CD4-positive, alpha-beta T cell treated with Interleukin-17A for 1 hour (primary cell): ENCODE measurements around the gene PRKG2.

Experiments used
- DNase-seq: peaks from one replicate; pipeline ENCODE4 v3.0.0-alpha.2; 2020

PRKG2 gene

DNA sequence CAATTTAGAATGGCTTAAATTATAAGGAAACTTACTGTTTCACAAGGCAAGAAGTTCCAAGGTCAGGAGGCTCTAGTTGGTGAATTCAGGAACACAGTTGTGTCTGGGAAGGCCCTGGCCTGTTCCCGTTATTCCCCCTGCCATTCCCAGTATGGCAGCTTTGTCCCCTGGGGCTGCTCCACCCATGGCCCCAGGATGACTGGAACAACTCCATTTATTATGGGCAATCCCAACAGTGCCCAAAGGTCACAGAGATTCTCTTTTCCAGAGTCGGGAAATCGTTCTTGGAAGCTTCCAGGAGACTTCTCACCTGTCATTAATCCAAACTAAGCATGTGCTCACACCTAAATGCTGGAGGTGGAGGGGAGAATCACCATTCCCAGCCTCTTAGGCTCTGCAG is 2.8 kb upstream of the PRKG2 start:
- DNase-seq: no peak

DNA sequence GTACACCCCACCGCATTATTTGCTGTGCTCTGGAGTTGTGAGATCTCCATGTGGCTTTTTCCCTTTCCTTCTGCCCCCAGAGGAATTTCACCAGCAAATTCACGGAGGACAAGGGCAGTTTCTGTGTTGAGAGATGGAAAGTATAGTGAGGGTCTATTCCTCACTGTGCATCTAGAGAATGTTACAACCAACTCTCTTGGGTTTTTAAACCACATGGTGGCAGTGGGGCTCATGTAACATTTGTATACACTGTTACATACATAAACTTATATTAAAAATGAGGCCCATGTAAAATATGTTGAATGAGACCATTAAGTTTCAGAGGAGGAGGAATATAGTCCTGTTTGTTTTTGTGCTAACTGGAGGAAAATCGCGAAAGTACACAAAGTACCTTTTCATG is 909 bp upstream of the PRKG2 start:
- no peak for DNase-seq

DNA sequence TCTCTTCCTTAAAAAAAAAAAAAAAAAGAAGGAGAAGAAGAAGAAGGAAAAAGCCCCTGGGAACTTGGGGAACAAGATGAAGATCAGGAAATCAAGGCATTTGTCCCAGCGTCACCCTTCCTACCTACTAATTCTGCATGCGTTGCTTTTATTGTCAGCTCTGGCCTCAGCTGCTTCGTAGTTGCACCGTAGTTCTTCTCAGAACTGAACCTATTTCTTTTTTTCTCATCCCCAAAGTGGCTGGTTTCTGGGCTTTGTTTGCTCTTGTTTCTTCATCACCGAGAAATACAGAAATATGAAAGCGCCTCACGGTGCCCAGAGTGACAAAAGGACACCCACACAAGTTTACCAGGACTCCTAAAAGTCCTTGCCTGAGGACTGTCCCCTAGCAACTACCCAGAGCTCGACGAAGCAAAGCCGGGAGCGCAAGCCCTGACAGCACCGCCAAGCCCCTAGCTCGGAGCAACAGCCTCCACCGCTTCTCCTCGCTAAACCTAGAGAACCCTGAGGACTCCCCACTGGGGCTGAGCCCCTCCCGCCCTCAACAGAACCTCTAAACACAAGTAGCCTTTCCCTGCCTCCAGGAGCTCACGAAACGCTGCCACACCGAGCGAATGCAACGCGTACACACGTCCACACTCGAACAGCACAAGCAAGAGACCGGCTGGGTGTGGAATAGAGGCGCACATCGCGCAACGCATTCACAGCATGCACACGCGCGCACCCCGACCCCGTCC is 710 bp downstream of the PRKG2 start:
- no peak for DNase-seq

DNA sequence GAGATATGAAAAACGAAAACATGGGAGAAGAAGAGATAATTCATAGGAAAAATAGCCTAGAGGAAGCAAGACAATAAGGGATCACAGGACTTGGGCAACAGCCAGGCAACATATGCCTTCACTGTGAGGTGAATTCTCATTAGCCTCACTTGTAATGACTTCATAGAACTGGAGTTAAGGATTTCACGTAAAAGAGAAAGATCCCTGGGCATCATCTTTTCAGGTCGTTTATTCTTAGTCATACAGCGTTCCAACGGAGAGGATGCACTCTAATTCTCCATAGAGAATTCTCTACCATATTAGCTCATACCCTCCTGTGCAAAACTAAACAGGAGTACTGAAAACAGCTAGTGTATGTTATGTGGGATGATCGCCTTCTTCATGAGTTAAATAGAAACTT is 1.4 kb downstream of the PRKG2 start:
- DNase-seq: no peak

DNA sequence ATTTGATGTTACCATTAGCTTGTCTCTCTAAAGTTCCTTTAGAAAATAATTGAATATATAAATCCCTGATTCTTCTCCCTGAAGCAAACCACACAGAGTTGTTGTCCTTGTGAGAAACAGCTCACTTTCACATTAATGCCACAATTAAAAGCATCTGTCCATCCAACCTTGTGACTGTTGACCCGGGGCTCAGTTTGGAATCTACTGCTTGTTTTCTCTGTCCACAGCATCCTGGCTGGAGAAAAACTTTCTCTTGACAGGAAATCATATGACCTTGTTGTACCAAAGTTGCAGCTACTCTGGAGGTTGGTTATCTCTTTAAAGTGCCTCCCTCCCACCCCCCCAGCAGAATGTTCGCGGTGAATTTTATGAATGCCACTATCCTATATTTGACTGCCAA is 3.1 kb downstream of the PRKG2 start:
- no peak for DNase-seq

DNA sequence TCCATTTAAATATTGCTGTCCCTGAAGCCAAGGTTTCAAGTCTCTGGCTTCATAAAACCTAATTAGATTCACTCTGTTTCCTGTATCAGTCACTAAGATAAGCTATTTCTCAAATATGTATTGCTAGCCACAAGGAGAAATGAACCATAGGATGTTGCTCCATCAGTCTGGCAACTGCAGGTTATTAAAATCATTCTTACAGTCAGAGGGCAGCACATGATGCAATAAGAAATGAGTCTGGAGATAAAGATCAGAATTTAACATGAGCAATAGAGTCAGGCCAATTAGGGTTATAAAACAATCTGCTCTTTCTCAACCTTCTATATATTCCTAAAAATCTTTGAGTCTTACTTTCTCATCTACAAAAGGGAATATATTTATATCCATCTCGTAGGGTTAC is 7.2 kb downstream of the PRKG2 start:
- DNase-seq: no peak

DNA sequence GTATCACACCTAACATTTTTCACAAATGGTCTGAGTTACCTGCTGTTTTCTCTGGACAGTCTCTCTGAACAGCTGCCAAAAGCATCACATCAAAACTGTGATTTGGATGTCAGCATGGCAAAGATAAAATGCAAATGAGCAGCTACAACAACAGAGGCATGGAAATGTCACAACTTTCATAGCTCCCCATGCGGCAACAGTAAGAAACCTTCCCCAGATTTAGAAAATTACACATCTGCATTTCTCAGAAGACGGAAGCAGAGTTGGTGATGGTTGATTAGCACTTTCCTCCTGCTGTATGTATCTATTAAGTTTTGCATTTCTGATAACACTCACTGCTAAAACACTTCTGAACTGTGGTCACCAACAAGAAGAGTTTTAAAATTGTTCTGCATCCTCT is 9.7 kb downstream of the PRKG2 start:
- no peak for DNase-seq

DNA sequence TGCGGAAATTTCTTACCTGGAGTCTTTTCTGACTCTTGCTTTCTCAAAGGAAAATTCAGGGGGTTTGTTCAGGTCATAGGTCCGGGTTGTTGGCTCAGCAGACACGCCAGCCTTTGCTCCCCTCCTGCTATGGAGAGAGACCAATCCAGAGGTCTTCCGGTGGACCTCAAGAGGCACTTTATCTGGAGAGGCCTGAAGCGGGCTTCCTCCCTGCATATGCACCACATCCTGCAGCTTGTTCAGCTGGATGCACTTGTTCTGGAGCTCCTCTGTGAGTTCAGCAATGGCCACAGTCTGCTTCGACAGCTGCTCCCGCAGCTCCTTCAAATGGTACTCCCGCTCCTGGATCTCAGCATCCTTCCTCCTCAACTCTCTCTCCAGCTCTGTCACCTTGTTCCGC is 10.5 kb downstream of the PRKG2 start:
- no peak for DNase-seq

DNA sequence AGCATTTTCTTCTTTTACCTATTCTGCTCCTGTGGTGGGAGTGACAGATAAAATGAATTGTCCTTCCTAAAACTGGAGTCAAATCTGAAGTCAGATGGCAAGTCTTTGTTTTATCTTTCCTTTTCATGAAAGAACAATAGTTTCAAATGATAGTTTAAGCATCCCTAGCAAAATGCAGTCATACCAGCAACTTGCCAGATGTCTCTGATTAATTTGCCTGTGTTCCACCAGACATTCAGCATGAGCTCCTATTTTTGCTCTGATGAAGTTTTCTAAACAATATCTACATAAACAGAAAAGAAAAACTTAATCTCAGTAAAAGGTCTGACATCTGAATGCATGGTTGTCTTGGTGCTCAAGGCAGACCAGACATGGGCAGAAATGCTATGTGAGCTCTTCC is 15.2 kb downstream of the PRKG2 start:
- DNase-seq: no peak

DNA sequence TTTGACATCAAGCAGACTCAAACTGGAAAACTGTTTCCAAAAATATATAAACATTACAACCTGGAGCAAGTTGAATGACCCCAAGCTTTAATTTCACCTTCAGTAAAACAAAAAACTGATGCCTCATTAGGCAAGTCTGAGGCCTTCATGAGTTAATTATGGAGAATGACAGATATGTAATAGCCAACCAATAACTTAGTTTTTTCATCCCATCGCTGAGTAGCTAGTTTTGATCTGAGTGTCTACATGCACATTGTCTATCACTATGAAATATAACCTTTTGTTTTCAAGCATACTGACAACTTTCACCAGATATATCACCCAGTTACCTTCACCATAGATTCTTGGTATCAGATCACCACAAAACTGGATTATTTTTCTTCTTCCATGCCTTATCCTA is 16.4 kb downstream of the PRKG2 start:
- no peak for DNase-seq

DNA sequence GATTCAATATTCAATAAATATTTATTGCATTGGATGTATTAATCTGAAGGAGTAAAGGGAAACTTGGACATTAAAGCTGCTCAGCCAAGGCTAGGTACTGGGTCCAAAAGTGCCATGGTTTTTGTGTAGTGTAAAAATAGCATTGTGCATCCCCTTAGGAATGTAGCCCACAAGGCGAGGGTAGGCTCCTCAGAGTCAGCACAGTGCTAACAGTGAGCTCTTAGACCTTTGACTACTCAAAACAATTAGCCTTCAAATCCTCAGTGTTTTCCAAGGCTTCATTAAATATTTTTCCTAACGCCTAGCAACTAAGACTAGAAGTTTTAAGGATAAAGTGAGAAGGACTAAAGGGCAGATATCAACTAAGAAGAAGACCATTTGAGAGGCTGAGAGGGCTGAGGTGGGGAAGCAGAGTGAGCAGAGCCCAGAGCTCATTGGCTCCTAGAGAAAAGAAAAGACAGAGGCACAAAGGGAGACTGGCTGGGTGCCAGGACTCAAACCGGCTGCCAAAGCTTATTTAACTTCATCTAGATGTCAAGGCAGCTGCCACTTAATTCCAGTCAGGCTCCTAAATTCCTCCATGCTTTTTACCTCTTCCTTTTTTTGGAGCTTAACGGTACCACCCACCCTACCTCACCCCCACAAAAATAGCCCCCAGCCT is 17.0 kb downstream of the PRKG2 start:
- no peak for DNase-seq

DNA sequence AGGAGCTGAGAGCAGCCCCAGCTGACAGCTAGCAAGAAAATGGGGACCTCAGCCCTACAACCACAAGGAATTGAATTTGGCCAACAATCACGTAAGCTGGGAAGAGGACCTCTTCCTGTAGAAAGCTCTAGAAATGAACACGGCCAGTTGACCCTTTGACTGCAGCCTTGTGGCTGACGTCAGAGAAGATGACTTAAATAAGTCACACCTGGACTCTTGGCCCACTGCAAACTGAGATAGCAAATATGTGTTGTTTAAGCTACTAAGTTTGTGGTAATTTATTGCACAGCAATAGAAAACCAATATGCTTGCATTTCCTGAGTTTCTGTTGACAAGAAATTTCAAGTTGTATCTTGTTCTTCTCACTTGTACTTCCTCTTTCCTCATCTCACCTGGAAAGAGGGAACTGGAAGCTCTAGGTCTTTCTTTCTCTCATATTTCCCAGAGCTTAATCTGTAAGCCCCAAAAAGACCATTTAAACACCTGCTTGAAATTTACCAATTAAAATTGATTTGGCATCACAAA is 18.8 kb downstream of the PRKG2 start:
- no peak for DNase-seq

DNA sequence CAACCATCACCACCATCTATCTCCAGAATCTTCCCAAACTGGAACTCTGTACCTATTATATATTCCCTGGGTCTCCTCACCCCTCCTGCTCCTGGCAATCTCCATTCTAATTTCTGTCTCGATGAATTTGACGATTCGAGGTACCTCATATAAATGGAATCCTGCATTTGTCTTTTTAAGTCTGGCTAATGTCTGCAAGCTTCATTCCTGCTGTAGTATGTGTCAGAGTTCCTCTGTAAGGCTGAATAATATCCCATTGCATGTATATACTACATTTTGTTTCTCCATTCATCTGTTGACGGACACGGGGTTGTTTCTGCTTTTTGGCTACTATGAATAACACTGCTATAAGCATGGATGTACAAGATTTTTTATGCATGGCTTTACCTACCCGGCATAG is 19.5 kb downstream of the PRKG2 start:
- no peak for DNase-seq

DNA sequence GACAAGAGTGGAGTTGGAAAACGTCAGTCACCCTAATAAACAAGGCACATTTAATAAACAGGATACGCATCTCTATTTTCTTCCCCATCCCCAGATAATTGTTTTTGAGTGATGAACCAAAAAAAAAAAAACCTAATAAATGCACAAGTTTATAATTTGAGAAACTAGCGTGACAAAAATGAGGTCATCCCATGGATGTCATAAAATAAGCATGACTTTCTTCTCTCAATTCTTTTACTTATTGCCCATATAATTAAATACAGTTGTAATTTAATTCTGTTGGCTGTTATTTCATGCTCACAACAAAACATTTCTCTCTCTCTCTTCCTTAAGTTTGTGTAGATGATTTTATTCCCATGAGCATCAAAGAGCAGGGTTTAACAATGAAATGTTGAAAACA is 20.7 kb downstream of the PRKG2 start:
- DNase-seq: no peak

DNA sequence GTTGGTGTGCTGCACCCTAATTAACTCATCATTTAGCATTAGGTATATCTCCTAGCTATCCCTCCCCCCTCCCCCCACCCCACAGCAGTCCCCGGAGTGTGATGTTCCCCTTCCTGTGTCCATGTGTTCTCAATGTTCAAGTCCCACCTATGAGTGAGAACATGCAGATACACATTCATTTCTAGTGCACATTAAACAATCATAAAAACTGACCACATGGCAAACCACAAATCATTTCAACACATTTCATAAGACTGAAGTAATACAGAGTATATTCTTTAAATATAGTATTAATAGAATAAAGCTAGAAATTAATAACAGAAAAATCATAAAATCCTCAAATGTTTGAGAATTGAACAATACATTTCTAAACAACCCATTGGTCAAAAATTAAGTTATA is 34.1 kb downstream of the PRKG2 start:
- no peak for DNase-seq

DNA sequence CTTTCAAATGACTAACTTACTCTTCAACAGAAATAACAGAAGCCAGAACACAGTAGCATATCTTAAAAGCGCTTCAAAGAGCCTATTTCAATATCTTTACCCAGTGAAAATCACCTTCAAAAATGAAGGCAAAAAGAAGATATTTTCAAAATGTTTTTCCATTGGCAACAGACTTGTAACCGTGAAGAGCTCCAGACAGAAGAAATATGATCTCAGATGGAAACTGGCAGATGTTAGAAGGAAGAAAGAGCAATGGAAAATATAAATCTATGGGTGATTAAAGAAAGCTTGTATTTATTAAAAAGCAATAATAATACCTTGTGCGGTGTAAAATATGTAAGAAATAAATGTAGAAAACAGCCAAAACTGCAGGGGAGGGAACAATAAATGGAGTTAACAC is 35.7 kb downstream of the PRKG2 start:
- DNase-seq: no peak

DNA sequence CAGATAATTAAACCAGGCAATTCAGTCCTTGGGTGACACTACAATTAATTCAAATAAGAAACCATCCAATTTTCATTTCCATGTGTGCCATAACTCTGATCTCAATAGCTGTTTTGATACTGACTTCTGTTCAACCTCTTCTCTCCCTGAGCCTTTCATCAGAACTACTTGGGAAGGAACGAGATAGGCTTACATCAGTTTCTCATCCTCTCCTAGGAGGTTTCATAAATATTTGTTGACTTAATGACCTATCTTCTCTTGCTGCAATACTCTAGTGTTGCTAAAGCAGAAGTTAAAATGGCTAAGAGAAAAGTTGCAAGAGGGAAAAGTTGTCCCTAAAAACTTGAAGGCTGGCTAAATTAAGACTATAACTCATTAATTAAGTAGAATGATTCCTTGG is 41.8 kb downstream of the PRKG2 start:
- DNase-seq: no peak

DNA sequence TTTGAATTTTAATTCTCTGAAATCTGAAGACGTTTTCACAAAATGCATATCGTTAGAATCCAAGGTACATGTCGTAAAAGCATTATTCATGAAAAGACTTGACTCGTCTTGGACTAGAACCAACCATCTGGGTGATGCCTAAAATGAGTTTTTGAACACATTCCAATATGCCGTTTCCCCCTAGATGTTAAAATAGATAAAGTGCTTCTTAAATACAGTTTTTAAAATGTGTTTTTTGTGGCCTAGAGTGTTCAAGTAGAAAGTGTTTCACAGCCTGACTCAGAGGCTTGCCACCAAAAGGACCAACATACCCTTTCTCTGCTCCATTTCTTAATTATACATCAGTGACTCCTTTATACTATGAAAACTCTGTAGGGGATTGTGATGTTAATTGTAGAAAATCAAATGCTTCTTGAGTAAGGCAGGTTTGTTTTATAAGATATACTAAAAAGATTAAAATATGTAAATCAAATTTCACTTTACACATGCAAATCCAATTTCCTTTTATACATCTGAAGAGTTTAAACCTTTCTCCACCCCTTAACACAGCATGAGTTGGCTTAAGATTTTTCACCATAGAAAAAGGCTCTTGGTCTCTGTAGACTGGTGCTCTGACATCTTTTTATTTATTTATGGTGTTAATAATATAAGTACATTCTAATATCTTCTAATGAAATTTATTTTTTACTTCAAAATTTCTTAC is 48.4 kb downstream of the PRKG2 start:
- no peak for DNase-seq

DNA sequence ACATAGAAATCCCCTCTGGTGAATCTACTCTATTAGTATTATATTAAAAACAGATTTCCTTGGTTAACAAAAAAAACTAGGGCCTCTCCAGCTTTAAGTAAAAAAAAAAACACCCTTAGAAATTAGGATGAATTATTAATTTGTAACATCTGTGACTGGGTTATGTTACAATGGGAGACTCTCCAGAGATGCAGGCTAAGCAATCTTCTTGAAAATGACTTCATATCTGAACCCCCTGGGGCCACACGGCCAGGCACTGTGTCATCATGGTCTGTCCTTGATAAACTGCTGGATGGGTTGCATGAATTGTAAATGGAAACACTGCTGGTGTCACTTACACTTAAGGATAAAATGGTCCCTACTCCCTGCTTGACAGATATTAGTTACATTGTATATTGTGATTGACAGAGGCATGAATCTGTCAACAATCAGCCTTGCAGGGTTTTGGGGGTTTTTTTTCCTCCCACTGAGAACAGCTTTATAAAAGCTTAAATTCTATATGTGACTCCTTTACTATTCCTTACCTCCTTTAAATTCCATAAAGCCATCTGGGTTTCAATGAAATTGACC is 49.1 kb downstream of the PRKG2 start:
- no peak for DNase-seq

DNA sequence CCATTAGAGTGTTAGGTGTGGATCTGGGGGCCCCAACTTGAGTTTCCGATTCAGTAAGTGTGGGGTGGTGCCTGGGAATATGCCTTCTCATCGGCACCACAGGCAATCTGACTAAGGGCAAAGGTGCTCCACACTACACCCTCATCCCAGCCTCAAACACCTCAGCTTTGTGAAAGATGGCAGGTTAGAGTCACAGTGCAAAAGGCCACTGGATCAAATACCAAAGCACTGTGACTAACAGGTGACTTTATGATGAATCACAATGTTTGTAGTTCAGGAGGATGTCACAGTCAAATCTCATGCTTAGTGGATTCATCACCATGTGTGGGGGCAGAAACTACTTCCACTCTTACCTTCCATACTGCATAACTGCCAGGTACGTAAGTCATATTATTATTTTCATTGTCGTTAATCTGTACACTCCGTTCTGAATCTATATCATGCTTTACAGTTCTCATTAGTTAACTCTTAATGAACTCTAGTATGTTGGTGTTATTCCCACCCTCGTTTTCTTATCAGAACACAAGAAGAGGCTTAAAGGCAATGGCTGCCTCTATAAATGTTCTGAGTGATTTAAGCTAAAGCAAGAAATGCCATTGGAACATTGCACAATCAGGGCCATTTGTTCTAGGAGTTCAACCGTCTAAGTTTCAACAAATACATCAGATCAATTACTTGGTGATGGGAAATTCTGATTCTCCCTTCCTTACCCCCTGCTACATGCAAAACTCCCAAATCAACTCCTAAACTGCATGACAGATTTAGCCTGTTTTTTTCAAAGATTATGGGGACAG is 50.2 kb downstream of the PRKG2 start:
- DNase-seq: no peak

DNA sequence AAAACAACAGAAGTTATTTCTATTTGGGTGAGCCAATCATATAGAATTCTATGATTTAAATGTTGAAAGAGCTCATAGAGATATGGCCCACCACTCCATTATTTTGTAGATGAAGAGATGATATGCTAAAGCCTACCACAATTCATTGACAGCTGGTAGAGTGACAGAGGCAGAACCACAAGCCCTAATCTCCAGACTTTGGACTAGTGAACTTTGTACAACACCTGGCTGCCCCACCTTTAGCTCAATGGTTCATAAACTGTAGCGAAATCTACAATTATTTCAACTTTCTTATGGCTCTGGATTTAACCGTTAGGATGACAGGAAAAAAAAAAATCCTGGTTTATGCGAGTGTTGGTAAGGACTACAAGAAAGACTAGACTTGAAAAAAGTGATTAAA is 50.9 kb downstream of the PRKG2 start:
- DNase-seq: no peak

DNA sequence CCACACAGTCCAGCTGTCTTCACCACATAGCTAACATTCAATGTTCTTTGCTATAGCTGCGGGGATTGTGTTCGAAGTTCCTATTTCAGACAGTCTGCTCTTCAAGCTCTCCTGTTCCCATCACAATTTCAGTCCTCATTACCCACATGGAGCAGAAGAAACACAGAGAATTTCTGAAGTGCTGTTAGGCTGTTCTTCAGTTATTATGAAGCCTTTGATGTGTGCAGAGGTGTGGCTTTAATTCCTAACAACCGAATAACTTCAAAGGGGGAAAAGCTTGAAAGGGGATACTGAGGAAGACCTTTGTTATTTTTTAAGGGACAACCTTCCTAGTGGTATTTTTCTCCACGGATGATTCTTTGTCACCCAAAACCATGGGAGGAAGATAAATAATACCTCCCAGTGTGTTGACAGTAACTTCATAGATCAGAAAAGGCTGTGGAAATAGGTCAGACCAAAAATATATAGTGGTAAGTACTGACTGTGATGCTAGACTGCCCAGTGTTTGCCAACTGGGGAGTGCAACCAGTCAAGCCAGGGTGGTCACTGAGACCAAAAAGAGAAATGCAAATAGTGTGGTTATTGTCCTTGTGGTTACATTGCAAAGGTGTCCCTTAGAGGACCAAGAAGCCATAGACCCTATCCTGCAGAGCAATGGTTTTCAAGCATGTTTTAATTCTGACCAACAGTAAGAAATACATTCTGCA is 52.1 kb downstream of the PRKG2 start:
- DNase-seq: no peak
